Stomach (tissue), 4 donors: ENCODE data around the gene HMCES.

Experiments
- CTCF ChIP-seq, 7 experiments: fragments of 450-650 bp in 4 of 7; fragments of 200-600 bp in 3 of 7; sonication (generic) in 3 of 7; IDR thresholded peaks; one replicate each; pipeline ENCODE4 v1.5.1; 2016 to 2019; ENCODE audit warnings: antibody characterized with exemption in 7 of 7, control low read depth in 2 of 7, mild to moderate bottlenecking in 1 of 7
- EP300 ChIP-seq: sonication (generic); formaldehyde crosslinking; IDR thresholded peaks from one replicate; pipeline ENCODE4 v1.6.1; 2017; ENCODE audit warnings: antibody characterized with exemption
- POLR2A ChIP-seq, 4 donors: fragments of 450-650 bp; IDR thresholded peaks; one replicate each; pipeline ENCODE4 v1.6.1; 2016; ENCODE audit warnings: antibody characterized with exemption in 4 of 4, control low read depth in 2 of 4, mild to moderate bottlenecking in 1 of 4, moderate library complexity in 1 of 4
- POLR2AphosphoS5 ChIP-seq, 3 donors: sonication (generic); formaldehyde crosslinking; IDR thresholded peaks; one replicate each; pipeline ENCODE4 v1.6.1; 2016; ENCODE audit warnings: antibody characterized with exemption in 3 of 3

GRCh38 chr3:129333891-129334290 lies 55.2 kb downstream of the HMCES start:
- TF ChIP-seq CTCF (IDR thresholded peaks at IDR 0.05) (no peak), EP300 (no peak), POLR2A (IDR thresholded peaks at IDR 0.05) (no peak), POLR2AphosphoS5 (IDR thresholded peaks at IDR 0.05) (no peak)
